Neuronal stem cell (in vitro differentiated cells): ENCODE data around the gene ITPR1.

Experiments
- DNase-seq: peaks from one replicate; pipeline ENCODE4 v3.0.0-alpha.2; 2013; ENCODE audit warnings: low spot score
- H2AFZ ChIP-seq: one replicate; pipeline ENCODE4 v1.6.1; 2013; ENCODE audit warnings: mild to moderate bottlenecking, low read length, inconsistent platforms
- H2AK5ac ChIP-seq: 2 replicates; pipeline ENCODE4 v1.6.1; 2013; ENCODE audit warnings: low read depth, mild to moderate bottlenecking, inconsistent platforms, low read length, moderate library complexity, mixed read lengths
- H2BK120ac ChIP-seq: 2 replicates; pipeline ENCODE4 v1.6.1; 2013; ENCODE audit warnings: low read depth, mild to moderate bottlenecking, inconsistent platforms, low read length, moderate library complexity, mixed read lengths
- H2BK12ac ChIP-seq: one replicate; pipeline ENCODE4 v1.6.1; 2013; ENCODE audit warnings: low read length, inconsistent platforms
- H2BK15ac ChIP-seq: 2 replicates; pipeline ENCODE4 v1.6.1; 2013; ENCODE audit warnings: mild to moderate bottlenecking, low read length, inconsistent platforms, mixed read lengths
- H2BK5ac ChIP-seq: one replicate; pipeline ENCODE4 v1.6.1; 2013; ENCODE audit warnings: inconsistent platforms, mild to moderate bottlenecking, low read length, moderate library complexity
- H3K14ac ChIP-seq: one replicate; pipeline ENCODE4 v1.6.1; 2013; ENCODE audit warnings: low read length, inconsistent platforms
- H3K18ac ChIP-seq: 2 replicates; pipeline ENCODE4 v1.6.1; 2013; ENCODE audit warnings: low read length, inconsistent platforms
- H3K23ac ChIP-seq: 2 replicates; pipeline ENCODE4 v1.6.1; 2013; ENCODE audit warnings: low read depth, mild to moderate bottlenecking, mixed read lengths, low read length, inconsistent platforms; ENCODE audit not compliant: poor library complexity
- H3K27ac ChIP-seq: replicated peaks from 3 replicates; pipeline ENCODE4 v1.5.1; 2013; ENCODE audit warnings: low read length, inconsistent platforms
- H3K27me3 ChIP-seq, 3 experiments: 2 replicates each; pipeline ENCODE4 v1.6.1; 2013; ENCODE audit warnings: low read length in 3 of 3, mild to moderate bottlenecking in 2 of 3, inconsistent platforms in 1 of 3, low read depth in 1 of 3, mixed read lengths in 1 of 3, moderate library complexity in 1 of 3; ENCODE audit not compliant: control insufficient read depth in 3 of 3, insufficient read depth in 3 of 3
- H3K36me3 ChIP-seq, 2 donors: replicated peaks in 1 of 2; 2 replicates each; pipeline ENCODE4 v1.6.1; 2013; ENCODE audit warnings: low read length in 2 of 2; ENCODE audit not compliant: control insufficient read depth in 2 of 2, insufficient read depth in 2 of 2
- H3K4ac ChIP-seq: 2 replicates; pipeline ENCODE4 v1.6.1; 2013; ENCODE audit warnings: inconsistent platforms, mild to moderate bottlenecking, low read length, moderate library complexity
- H3K4me1 ChIP-seq, 2 donors: 1 replicate in 1 of 2; 2 replicates in 1 of 2; pipeline ENCODE4 v1.6.1; 2013; ENCODE audit warnings: low read length in 2 of 2, low read depth in 1 of 2; ENCODE audit not compliant: control insufficient read depth in 2 of 2, insufficient read depth in 1 of 2
- H3K4me2 ChIP-seq: one replicate; pipeline ENCODE4 v1.6.1; 2013; ENCODE audit warnings: mild to moderate bottlenecking, low read length, inconsistent platforms; ENCODE audit not compliant: insufficient read depth, poor library complexity, severe bottlenecking
- H3K4me3 ChIP-seq, 2 donors: 2 replicates each; pipeline ENCODE4 v1.5.1; 2013; ENCODE audit warnings: low read length in 2 of 2, mild to moderate bottlenecking in 2 of 2, inconsistent platforms in 1 of 2, moderate library complexity in 1 of 2
- H3K79me1 ChIP-seq: one replicate; pipeline ENCODE4 v1.6.1; 2013; ENCODE audit warnings: low read depth, mild to moderate bottlenecking, inconsistent platforms, low read length, moderate library complexity
- H3K9ac ChIP-seq: one replicate; pipeline ENCODE4 v1.6.1; 2013; ENCODE audit warnings: mild to moderate bottlenecking, low read depth, low read length, inconsistent platforms; ENCODE audit not compliant: poor library complexity
- H3K9me3 ChIP-seq, 2 donors: replicated peaks in 1 of 2; 2 replicates each; pipeline versions ENCODE3 to v1.6.1; 2013; ENCODE audit warnings: low read length in 2 of 2, mild to moderate bottlenecking in 2 of 2, inconsistent platforms in 1 of 2, low read depth in 1 of 2, mixed read lengths in 1 of 2, moderate library complexity in 1 of 2; ENCODE audit not compliant: control insufficient read depth in 2 of 2, insufficient read depth in 1 of 2
- H4K8ac ChIP-seq: one replicate; pipeline ENCODE4 v1.6.1; 2013; ENCODE audit warnings: low read depth, mild to moderate bottlenecking, inconsistent platforms, low read length, moderate library complexity
- H4K91ac ChIP-seq: one replicate; pipeline ENCODE4 v1.6.1; 2013; ENCODE audit warnings: low read length, low read depth, mild to moderate bottlenecking, inconsistent platforms; ENCODE audit not compliant: poor library complexity
- WGBS, 2 donors: extraction: QIAGEN DNeasy Blood & Tissue Kit; methylation state at CpG; one replicate each; pipeline ENCODE4 v1.1.7; 2013; ENCODE audit warnings: missing lambda C conversion rate in 2 of 2, mixed read lengths in 1 of 2; ENCODE audit not compliant: insufficient read length in 2 of 2, insufficient replicate concordance in 1 of 2; ENCODE audit errors: extremely low coverage in 2 of 2; 5-methylcytosine and 5-hydroxymethylcytosine counted together

Gene ITPR1

DNA sequence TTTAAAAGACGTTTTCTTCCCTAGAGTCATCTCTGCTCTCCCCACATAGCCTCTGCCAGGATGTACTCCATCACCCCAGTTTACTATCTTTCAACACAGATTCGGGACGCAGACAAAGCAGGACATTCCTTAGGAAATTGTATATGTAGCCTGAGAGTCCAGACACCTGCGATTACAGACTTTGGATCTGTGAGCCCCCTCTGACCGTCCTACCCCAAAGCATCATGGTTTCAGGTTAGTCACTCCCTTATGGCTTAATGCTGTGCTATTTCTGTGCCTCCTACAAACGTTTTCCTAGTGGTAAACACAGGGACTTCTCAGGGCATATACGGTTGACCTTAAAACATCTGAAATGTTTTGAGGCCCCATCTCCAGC lies 252.1 kb downstream of the ITPR1 start:
- H3K9ac ChIP-seq, result no peak overlapping the region
- H3K27ac ChIP-seq, result no peak overlapping the region
- H3K23ac ChIP-seq, result no peak overlapping the region
- H3K18ac ChIP-seq, result no peak overlapping the region
- H3K4ac ChIP-seq, result no peak overlapping the region
- no peaks in the 10 kb centered on the region for H3K36me3 ChIP-seq
- no peaks in the 10 kb centered on the region for H3K79me1 ChIP-seq
- H3K4me3 ChIP-seq, result no peak overlapping the region
- H3K4me2 ChIP-seq, result no peak overlapping the region
- H2BK120ac ChIP-seq, result no peak overlapping the region
- no peaks in the 10 kb centered on the region for H3K27me3 ChIP-seq
- no peaks in the 10 kb centered on the region for H3K9me3 ChIP-seq
- H3K14ac ChIP-seq, result no peak overlapping the region
- no peak overlapping the region for H2BK15ac ChIP-seq
- H2AK5ac ChIP-seq, result no peak overlapping the region
- H2AFZ ChIP-seq, result no peak overlapping the region
- no peak for DNase-seq
- no peak overlapping the region for H4K8ac ChIP-seq
- H3K4me1 ChIP-seq, result peaks cover 0 to 12% of the 10 kb centered on the region in 2 donors
- H2BK12ac ChIP-seq, result no peak overlapping the region
- WGBS, 2 donors, result no CpG with 5 or more reads among the region's 7 CpGs
- no peak overlapping the region for H4K91ac ChIP-seq
- no peak overlapping the region for H2BK5ac ChIP-seq

DNA sequence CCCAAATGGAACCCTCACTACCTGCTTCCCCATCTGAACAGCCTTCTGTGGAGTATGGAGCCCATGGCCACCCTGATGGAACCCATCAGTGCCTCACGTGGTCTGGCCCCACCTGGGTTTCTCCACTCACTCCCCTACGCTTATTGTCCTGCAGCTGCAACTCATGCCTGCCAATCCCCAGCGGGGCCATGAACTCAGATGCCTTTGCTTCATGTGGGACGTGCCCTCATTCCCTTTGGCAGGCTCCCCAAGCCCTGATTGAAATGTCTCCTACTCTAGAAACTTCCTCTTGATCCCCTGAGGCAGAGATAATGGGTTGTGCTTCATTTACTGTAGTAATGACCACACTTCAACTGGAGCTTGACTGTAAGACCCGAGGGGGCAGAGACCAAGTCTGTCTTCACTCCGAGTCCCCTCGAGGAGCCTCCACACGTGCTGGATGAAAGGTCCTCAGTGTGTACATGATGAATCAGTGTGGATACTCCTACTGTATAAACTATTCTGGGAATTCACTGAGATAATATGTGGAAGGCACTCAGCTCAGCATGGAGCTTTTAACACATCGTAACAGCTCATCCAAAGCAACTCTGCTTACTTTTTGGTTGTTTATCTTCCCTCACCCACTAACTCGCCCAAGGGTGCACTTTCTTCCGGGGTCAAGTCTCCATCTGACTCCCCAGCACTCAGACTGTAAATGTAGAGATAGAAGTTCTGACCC lies 253.3 kb downstream of the ITPR1 start:
- no peak overlapping the region for H3K9ac ChIP-seq
- H2BK12ac ChIP-seq, result peak overlapping the region; percentile 41
- H3K14ac ChIP-seq, result no peak overlapping the region
- H3K18ac ChIP-seq, result peak overlapping the region; percentile 60
- H3K27ac ChIP-seq, result no peak overlapping the region
- H3K9me3 ChIP-seq, result no peaks in the 10 kb centered on the region
- no peak for DNase-seq
- H3K4ac ChIP-seq, result no peak overlapping the region
- H3K4me1 ChIP-seq, result peaks cover 2 to 18% of the 10 kb centered on the region in 2 donors
- H2AFZ ChIP-seq, result no peak overlapping the region
- H2AK5ac ChIP-seq, result no peak overlapping the region
- H3K36me3 ChIP-seq, result no peaks in the 10 kb centered on the region
- H2BK5ac ChIP-seq, result no peak overlapping the region
- H3K79me1 ChIP-seq, result no peaks in the 10 kb centered on the region
- no peaks in the 10 kb centered on the region for H3K27me3 ChIP-seq
- H4K91ac ChIP-seq, result no peak overlapping the region
- H4K8ac ChIP-seq, result no peak overlapping the region
- no peak overlapping the region for H3K4me3 ChIP-seq
- no peak overlapping the region for H3K4me2 ChIP-seq
- H3K23ac ChIP-seq, result no peak overlapping the region
- H2BK15ac ChIP-seq, result no peak overlapping the region
- H2BK120ac ChIP-seq, result no peak overlapping the region
- WGBS, 2 donors, result no CpG with 5 or more reads among the region's 11 CpGs

- Histone ChIP-seq H3K4ac (no peak overlapping the region), H3K27me3 (no peaks in the 10 kb centered on the region), H3K79me1 (no peaks in the 10 kb centered on the region), H2AFZ (no peak overlapping the region), H3K27ac (no peak overlapping the region), H2BK5ac (no peak overlapping the region), H2BK12ac (no peak overlapping the region), H3K4me1 (peaks cover 2 to 18% of the 10 kb centered on the region in 2 donors), H2BK120ac (no peak overlapping the region), H2AK5ac (no peak overlapping the region), H4K91ac (no peak overlapping the region), H3K14ac (no peak overlapping the region), H4K8ac (no peak overlapping the region), H3K23ac (no peak overlapping the region), H3K9me3 (no peaks in the 10 kb centered on the region), H3K9ac (no peak overlapping the region), H3K4me2 (no peak overlapping the region), H3K4me3 (no peak overlapping the region), H2BK15ac (no peak overlapping the region), H3K36me3 (no peaks in the 10 kb centered on the region), H3K18ac (no peak overlapping the region)
- DNase-seq, result no peak
- no CpG with 5 or more reads among the region's 1 CpG for WGBS, 2 donors
These were observed 255.0 kb downstream of the ITPR1 start for GRCh38 chr3:4748127-4748526.

DNA sequence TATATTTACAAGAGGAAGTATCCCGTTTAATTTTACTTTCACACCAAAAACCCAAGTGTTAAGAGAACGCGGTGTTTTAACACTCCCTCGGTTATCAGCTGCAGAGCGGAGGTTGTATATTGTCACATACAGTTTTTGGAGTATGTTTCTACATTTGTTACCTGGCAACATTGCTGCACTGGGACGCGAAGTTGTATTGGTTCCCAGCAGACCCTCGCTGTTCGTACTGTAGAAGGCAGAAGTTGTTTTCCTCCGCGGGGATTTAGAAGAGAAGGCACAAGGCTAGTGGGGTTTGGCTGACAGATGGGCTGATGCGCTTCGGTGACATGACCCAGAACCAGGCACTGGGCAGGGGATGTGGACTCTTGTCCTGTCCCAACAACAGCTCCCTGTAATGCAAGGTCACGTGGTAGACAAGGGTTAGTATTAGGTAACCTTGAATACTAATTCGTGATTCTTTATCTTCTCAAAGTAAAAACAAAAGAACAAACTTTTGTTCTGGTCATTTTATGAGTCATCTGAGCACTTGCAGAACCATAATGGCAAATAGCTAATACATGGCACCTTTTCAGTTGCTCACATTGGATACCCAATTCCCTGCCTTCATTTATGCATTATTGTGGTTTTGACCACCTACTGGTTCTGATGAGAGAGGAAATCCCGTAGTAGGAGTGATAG lies 255.7 kb downstream of the ITPR1 start:
- Histone ChIP-seq H4K91ac (no peak overlapping the region), H3K27ac (no peak overlapping the region), H3K9ac (no peak overlapping the region), H2BK120ac (no peak overlapping the region), H4K8ac (no peak overlapping the region), H2AFZ (no peak overlapping the region), H3K4me3 (no peak overlapping the region), H3K14ac (no peak overlapping the region), H3K4me1 (peaks cover 2 to 18% of the 10 kb centered on the region in 2 donors), H3K9me3 (no peaks in the 10 kb centered on the region), H3K36me3 (no peaks in the 10 kb centered on the region), H3K79me1 (no peaks in the 10 kb centered on the region), H2BK5ac (no peak overlapping the region), H3K4me2 (no peak overlapping the region), H3K27me3 (no peaks in the 10 kb centered on the region), H3K23ac (no peak overlapping the region), H2BK15ac (no peak overlapping the region), H3K4ac (no peak overlapping the region), H3K18ac (no peak overlapping the region), H2AK5ac (no peak overlapping the region), H2BK12ac (no peak overlapping the region)
- WGBS, 2 donors, result no CpG with 5 or more reads among the region's 16 CpGs
- DNase-seq, result no peak
